IMR-90 (cell line): ENCODE measurements around the gene NGEF. TPM values are rescaled to one million over a fixed set of nuclear protein-coding genes. Genes with fewer than 3 reads are reported as not detected.

ENCODE experiments used
- ATAC-seq: fragments of 200-7000 bp; cut with Tn5 transposase; 2 replicates; pipeline ENCODE4 v1.9.1; 2020; ENCODE audit warnings: low read depth, mild to moderate bottlenecking, moderate library complexity
- BruUV-seq: library from RNA; stranded (reverse); fragments of 400-500 nt; replicated peaks from 2 replicates; lab custom pipeline; 2021; lab: Mats Ljungman, UMichigan
- CTCF ChIA-PET: fragments of 300-600 bp; formaldehyde crosslinking; extraction: SDS; loops from one replicate; lab custom pipeline; 2021; ENCODE audit warnings: antibody characterized with exemption; lab: Yijun Ruan, JAX
- POLR2A ChIA-PET: fragments of 300-600 bp; sonication (Branson Sonifier 250); formaldehyde crosslinking; loops from one replicate; lab custom pipeline; 2022; ENCODE audit warnings: antibody characterized with exemption; ENCODE audit not compliant: unreplicated experiment; lab: Charles Lee
- DNase-seq: peaks from one replicate; pipeline ENCODE4 v3.0.0; 2013
- H2AFZ ChIP-seq: replicated peaks from 2 replicates; pipeline ENCODE3; 2013; ENCODE audit warnings: low read length, mild to moderate bottlenecking; ENCODE audit not compliant: poor library complexity
- H2AK5ac ChIP-seq: 2 replicates; pipeline ENCODE4 v1.6.1; 2013; ENCODE audit warnings: low read depth, low read length, inconsistent platforms
- H2AK9ac ChIP-seq: replicated peaks from 2 replicates; pipeline ENCODE3; 2013; ENCODE audit warnings: mild to moderate bottlenecking, low read depth, low read length, moderate library complexity; ENCODE audit not compliant: poor library complexity
- H2BK120ac ChIP-seq: 2 replicates; pipeline ENCODE4 v1.6.1; 2013; ENCODE audit warnings: low read depth, low read length, inconsistent platforms
- H2BK15ac ChIP-seq: 3 replicates; pipeline ENCODE4 v1.6.1; 2013; ENCODE audit warnings: low read depth, low read length, inconsistent platforms
- H2BK20ac ChIP-seq: 2 replicates; pipeline ENCODE4 v1.6.1; 2013; ENCODE audit warnings: low read depth, mild to moderate bottlenecking, inconsistent platforms, low read length, moderate library complexity
- H2BK5ac ChIP-seq: 2 replicates; pipeline ENCODE4 v1.6.1; 2013; ENCODE audit warnings: mild to moderate bottlenecking, low read depth, low read length, inconsistent platforms; ENCODE audit not compliant: poor library complexity, severe bottlenecking
- H3K14ac ChIP-seq: replicated peaks from 2 replicates; pipeline ENCODE4 v1.6.1; 2013; ENCODE audit warnings: low read depth, low read length, inconsistent platforms
- H3K18ac ChIP-seq: 2 replicates; pipeline ENCODE4 v1.6.1; 2013; ENCODE audit warnings: low read depth, low read length, control low read depth
- H3K23ac ChIP-seq: 2 replicates; pipeline ENCODE4 v1.6.1; 2013; ENCODE audit warnings: low read depth, low read length, inconsistent platforms
- H3K27ac ChIP-seq: 2 replicates; pipeline ENCODE4 v1.5.1; 2013; ENCODE audit warnings: mild to moderate bottlenecking, control low read depth, low read length; ENCODE audit not compliant: insufficient read depth
- H3K27me3 ChIP-seq: 2 replicates; pipeline ENCODE4 v1.6.1; 2013; ENCODE audit warnings: low read length; ENCODE audit not compliant: control insufficient read depth, insufficient read depth
- H3K36me3 ChIP-seq: 2 replicates; pipeline ENCODE4 v1.6.1; 2013; ENCODE audit warnings: low read length, mixed read lengths; ENCODE audit not compliant: control insufficient read depth, insufficient read depth
- H3K4ac ChIP-seq: 2 replicates; pipeline ENCODE4 v1.6.1; 2013; ENCODE audit warnings: low read depth, low read length, inconsistent platforms
- H3K4me1 ChIP-seq: 2 replicates; pipeline ENCODE4 v1.6.1; 2013; ENCODE audit warnings: low read length, mixed read lengths; ENCODE audit not compliant: control insufficient read depth, insufficient read depth
- H3K4me2 ChIP-seq: 2 replicates; pipeline ENCODE4 v1.6.1; 2013; ENCODE audit warnings: low read depth, mild to moderate bottlenecking, control low read depth, low read length, moderate library complexity
- H3K4me3 ChIP-seq: 2 replicates; pipeline ENCODE4 v1.5.1; 2013; ENCODE audit warnings: low read depth, mild to moderate bottlenecking, control low read depth, low read length, moderate library complexity; ENCODE audit not compliant: insufficient read depth
- H3K56ac ChIP-seq: 2 replicates; pipeline ENCODE4 v1.6.1; 2013; ENCODE audit warnings: low read length, inconsistent platforms; ENCODE audit not compliant: insufficient read depth; ENCODE audit errors: extremely low read depth
- H3K79me1 ChIP-seq, 2 experiments: 2 replicates each; pipeline ENCODE4 v1.6.1; 2013; ENCODE audit warnings: low read length in 2 of 2, inconsistent platforms in 1 of 2, low read depth in 1 of 2
- H3K9ac ChIP-seq: 2 replicates; pipeline ENCODE4 v1.6.1; 2013; ENCODE audit warnings: low read depth, low read length, control low read depth
- H3K9me1 ChIP-seq: 2 replicates; pipeline ENCODE4 v1.6.1; 2013; ENCODE audit warnings: low read length, inconsistent platforms; ENCODE audit not compliant: insufficient read depth
- H3K9me3 ChIP-seq: 2 replicates; pipeline ENCODE4 v1.6.1; 2013; ENCODE audit warnings: low read length; ENCODE audit not compliant: control insufficient read depth, insufficient read depth
- H4K20me1 ChIP-seq: 2 replicates; pipeline ENCODE4 v1.6.1; 2013; ENCODE audit warnings: low read length, inconsistent platforms; ENCODE audit not compliant: insufficient read depth
- H4K5ac ChIP-seq: 2 replicates; pipeline ENCODE4 v1.6.1; 2013; ENCODE audit warnings: mild to moderate bottlenecking, low read depth, low read length, control low read depth
- H4K8ac ChIP-seq, 2 experiments: 2 replicates each; pipeline ENCODE4 v1.6.1; 2013; ENCODE audit warnings: low read depth in 2 of 2, low read length in 2 of 2, control low read depth in 1 of 2, inconsistent platforms in 1 of 2
- H4K91ac ChIP-seq: 2 replicates; pipeline ENCODE4 v1.6.1; 2013; ENCODE audit warnings: low read depth, low read length, inconsistent platforms; ENCODE audit not compliant: insufficient read depth
- BHLHE40 ChIP-seq: fragments of 150-350 bp; IDR thresholded peaks from 2 replicates; pipeline ENCODE4 v1.6.1; 2016; ENCODE audit warnings: mild to moderate bottlenecking, low read depth, low read length
- CEBPB ChIP-seq: IDR thresholded peaks from 2 replicates; pipeline ENCODE4 v1.6.1; 2012; ENCODE audit warnings: low read depth, low read length, improper control_type of control experiment
- CHD1 ChIP-seq: IDR thresholded peaks from 2 replicates; pipeline ENCODE4 v1.6.1; 2012; ENCODE audit warnings: low read depth, low read length, improper control_type of control experiment
- FOS ChIP-seq: fragments of 150-350 bp; IDR thresholded peaks from 2 replicates; pipeline ENCODE4 v1.6.1; 2016; ENCODE audit warnings: low read depth, low read length
- MAFK ChIP-seq: IDR thresholded peaks from 2 replicates; pipeline ENCODE4 v1.6.1; 2012; ENCODE audit warnings: low read depth, low read length, improper control_type of control experiment
- MAZ ChIP-seq: IDR thresholded peaks from 2 replicates; pipeline ENCODE4 v1.6.1; 2012; ENCODE audit warnings: low read depth, mild to moderate bottlenecking, low read length, improper control_type of control experiment, moderate library complexity, borderline replicate concordance
- MXI1 ChIP-seq: IDR thresholded peaks from 2 replicates; pipeline ENCODE4 v1.6.1; 2012; ENCODE audit warnings: low read depth, mild to moderate bottlenecking, low read length, moderate library complexity, borderline replicate concordance
- NFE2L2 ChIP-seq: fragments of 150-350 bp; IDR thresholded peaks from 2 replicates; pipeline ENCODE4 v1.6.1; 2016; ENCODE audit warnings: low read depth, mild to moderate bottlenecking, low read length
- POLR2A ChIP-seq: IDR thresholded peaks from 2 replicates; pipeline ENCODE4 v1.6.1; 2012; ENCODE audit warnings: mild to moderate bottlenecking, low read depth, low read length
- RAD21 ChIP-seq: IDR thresholded peaks from 2 replicates; pipeline ENCODE4 v1.6.1; 2012; ENCODE audit warnings: low read length, improper control_type of control experiment
- RCOR1 ChIP-seq: IDR thresholded peaks from 2 replicates; pipeline ENCODE4 v1.6.1; 2012; ENCODE audit warnings: mild to moderate bottlenecking, low read length, improper control_type of control experiment; ENCODE audit not compliant: insufficient replicate concordance
- RFX5 ChIP-seq: IDR thresholded peaks from 2 replicates; pipeline ENCODE4 v1.8.0; 2012; ENCODE audit warnings: low read depth, mild to moderate bottlenecking, low read length, moderate library complexity
- SMC3 ChIP-seq: fragments of 150-350 bp; IDR thresholded peaks from 2 replicates; pipeline ENCODE4 v1.6.1; 2016; ENCODE audit warnings: low read depth, mild to moderate bottlenecking, antibody characterized with exemption, low read length, moderate library complexity
- WGBS, 2 experiments: methylation state at CpG; one replicate each; pipeline versions ENCODE4 v1.1.5 to v1.1.7; 2013; ENCODE audit warnings: missing lambda C conversion rate in 2 of 2; ENCODE audit not compliant: insufficient read length in 1 of 2; ENCODE audit errors: extremely low coverage in 2 of 2; 5-methylcytosine and 5-hydroxymethylcytosine counted together
- dilution Hi-C: fragments of 300-500 bp; cut with HindIII; formaldehyde crosslinking; loops from one replicate; pipeline ENCODE4 v1.14.3; 2018; ENCODE audit warnings: low sequenced_read_pairs; ENCODE audit not compliant: unreplicated experiment
- in situ Hi-C: fragments of 300-500 bp; cut with MboI; formaldehyde crosslinking; loops from 3 replicates; pipeline ENCODE4 v1.14.3; 2019; ENCODE audit warnings: low sequenced_read_pairs, inconsistent platforms, mixed read lengths
- intact Hi-C: fragments of 100-400 bp; cut with micrococcal nuclease; formaldehyde crosslinking; loops from 2 replicates; pipeline ENCODE4 v1.10.0; 2022
- polyA plus RNA-seq, 3 experiments: library from polyadenylated mRNA; depleted of rRNA; stranded (reverse); fragments of >200 nt; gene quantifications; 2 replicates each; pipeline ENCODE4 v1.2.3, GENCODE V29; 2012; ENCODE audit warnings: low replicate concordance in 1 of 3
- total RNA-seq: library from RNA; depleted of rRNA; stranded (reverse); fragments of >200 nt; gene quantifications from 2 replicates; pipeline ENCODE4 v1.2.3, GENCODE V29; 2012
- TF ChIP-seq, protein P1 (sequence below): fragments of 150-350 bp; IDR thresholded peaks from 2 replicates; pipeline ENCODE4 v1.6.1; 2017; ENCODE audit warnings: mild to moderate bottlenecking, antibody characterized with exemption, low read length, low read depth
- TF ChIP-seq, protein P2 (sequence below): fragments of 150-350 bp; IDR thresholded peaks from 2 replicates; pipeline ENCODE4 v1.6.1; 2016; ENCODE audit warnings: low read depth, mild to moderate bottlenecking, low read length, moderate library complexity, borderline replicate concordance
- TF ChIP-seq, protein P3 (sequence below): conservative IDR thresholded peaks from 2 replicates; pipeline ENCODE4 v1.5.1; 2012; ENCODE audit warnings: mild to moderate bottlenecking, low read depth, low read length, improper control_type of control experiment

NGEF gene
- total and polyA plus RNA-seq, 2 of the 4 experiments (the other 2 are of a cell fraction), result 1.1 to 1.7 TPM

DNA sequence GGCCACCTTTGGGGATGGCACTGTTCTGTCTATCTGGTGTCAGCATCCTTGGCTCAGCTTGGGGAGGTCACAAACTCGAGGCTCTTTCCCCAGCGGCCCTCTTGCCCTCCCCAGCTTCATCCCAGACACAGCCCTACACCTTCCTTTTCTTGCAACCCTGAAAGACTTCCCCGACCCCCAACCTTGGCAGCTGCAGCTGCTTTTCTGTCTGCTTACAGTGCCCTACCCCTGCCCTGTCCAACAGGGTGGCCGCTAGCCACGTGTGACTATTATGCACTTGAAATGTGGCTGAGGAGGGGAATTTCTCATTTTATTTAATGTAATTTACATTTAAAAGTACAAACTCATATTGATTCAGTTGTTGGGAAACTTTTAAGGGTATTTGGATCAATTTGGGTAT, 41.3 kb downstream of the NGEF start:
- in situ Hi-C loops (no loop called here), dilution Hi-C loops (no loop called here), intact Hi-C loops (no loop called here)
- Histone ChIP-seq H3K18ac (no peak overlapping the region), H3K9ac (no peak overlapping the region), H2BK120ac (no peak overlapping the region), H3K9me1 (no peaks in the 10 kb centered on the region), H4K91ac (no peak overlapping the region), H3K36me3 (no peaks in the 10 kb centered on the region), H2BK5ac (no peak overlapping the region), H2BK20ac (no peak overlapping the region), H3K4me2 (no peak overlapping the region), H3K9me3 (peaks cover 2% of the 10 kb centered on the region; the same call in 1 of the 2 replicates), H2AK5ac (no peak overlapping the region), H3K4me1 (no peaks in the 10 kb centered on the region), H3K56ac (no peak overlapping the region), H3K27ac (no peak overlapping the region), H3K4me3 (no peak overlapping the region), H4K5ac (no peak overlapping the region), H3K14ac (no peak overlapping the region), H2AK9ac (no peak overlapping the region), H3K23ac (no peak overlapping the region), H3K27me3 (peaks cover 27% of the 10 kb centered on the region), H3K79me1 (no peaks in the 10 kb centered on the region), H2BK15ac (no peak overlapping the region), H4K8ac (no peak overlapping the region), H4K20me1 (no peaks in the 10 kb centered on the region), H2AFZ (no peak overlapping the region), H3K4ac (no peak overlapping the region)
- WGBS, 2 experiments, result no CpG with 5 or more reads among the region's 5 CpGs
- BruUV-seq, result no TSS peak
- TF ChIP-seq, protein P1, sequence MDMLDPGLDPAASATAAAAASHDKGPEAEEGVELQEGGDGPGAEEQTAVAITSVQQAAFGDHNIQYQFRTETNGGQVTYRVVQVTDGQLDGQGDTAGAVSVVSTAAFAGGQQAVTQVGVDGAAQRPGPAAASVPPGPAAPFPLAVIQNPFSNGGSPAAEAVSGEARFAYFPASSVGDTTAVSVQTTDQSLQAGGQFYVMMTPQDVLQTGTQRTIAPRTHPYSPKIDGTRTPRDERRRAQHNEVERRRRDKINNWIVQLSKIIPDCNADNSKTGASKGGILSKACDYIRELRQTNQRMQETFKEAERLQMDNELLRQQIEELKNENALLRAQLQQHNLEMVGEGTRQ, result no peak
- TF ChIP-seq RCOR1 (no peak), RAD21 (no peak), BHLHE40 (no peak), MAFK (no peak), RFX5 (no peak), CHD1 (no peak), MXI1 (no peak), POLR2A (no peak), NFE2L2 (no peak), MAZ (no peak), CEBPB (no peak), SMC3 (no peak), FOS (no peak)
- TF ChIP-seq, protein P2, sequence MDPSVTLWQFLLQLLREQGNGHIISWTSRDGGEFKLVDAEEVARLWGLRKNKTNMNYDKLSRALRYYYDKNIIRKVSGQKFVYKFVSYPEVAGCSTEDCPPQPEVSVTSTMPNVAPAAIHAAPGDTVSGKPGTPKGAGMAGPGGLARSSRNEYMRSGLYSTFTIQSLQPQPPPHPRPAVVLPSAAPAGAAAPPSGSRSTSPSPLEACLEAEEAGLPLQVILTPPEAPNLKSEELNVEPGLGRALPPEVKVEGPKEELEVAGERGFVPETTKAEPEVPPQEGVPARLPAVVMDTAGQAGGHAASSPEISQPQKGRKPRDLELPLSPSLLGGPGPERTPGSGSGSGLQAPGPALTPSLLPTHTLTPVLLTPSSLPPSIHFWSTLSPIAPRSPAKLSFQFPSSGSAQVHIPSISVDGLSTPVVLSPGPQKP, result no peak
- TF ChIP-seq, protein P3, sequence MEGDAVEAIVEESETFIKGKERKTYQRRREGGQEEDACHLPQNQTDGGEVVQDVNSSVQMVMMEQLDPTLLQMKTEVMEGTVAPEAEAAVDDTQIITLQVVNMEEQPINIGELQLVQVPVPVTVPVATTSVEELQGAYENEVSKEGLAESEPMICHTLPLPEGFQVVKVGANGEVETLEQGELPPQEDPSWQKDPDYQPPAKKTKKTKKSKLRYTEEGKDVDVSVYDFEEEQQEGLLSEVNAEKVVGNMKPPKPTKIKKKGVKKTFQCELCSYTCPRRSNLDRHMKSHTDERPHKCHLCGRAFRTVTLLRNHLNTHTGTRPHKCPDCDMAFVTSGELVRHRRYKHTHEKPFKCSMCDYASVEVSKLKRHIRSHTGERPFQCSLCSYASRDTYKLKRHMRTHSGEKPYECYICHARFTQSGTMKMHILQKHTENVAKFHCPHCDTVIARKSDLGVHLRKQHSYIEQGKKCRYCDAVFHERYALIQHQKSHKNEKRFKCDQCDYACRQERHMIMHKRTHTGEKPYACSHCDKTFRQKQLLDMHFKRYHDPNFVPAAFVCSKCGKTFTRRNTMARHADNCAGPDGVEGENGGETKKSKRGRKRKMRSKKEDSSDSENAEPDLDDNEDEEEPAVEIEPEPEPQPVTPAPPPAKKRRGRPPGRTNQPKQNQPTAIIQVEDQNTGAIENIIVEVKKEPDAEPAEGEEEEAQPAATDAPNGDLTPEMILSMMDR, result no peak
- ATAC-seq (no peak), DNase-seq (no peak)
- ChIA-PET CTCF (interaction anchor here (0.6 kb wide), 1 partner anchor 27 kb away, joined by 3 read pairs; no protein-coding TSS in a partner anchor), POLR2A (no interaction called here)
